Activated gamma-delta T cell treated with anti-CD3 and anti-CD28 coated beads, Interleukin-2, amount 50 U/mL, for 16 hours (primary cell): ENCODE measurements around the gene SNX4.
"Not testable (repeated sequence)": the region's sequence is repeated elsewhere in the genome, so short reads cannot be mapped to it uniquely, and the experiment has no call there.

ENCODE experiments used
- DNase-seq: peaks from one replicate; pipeline ENCODE4 v3.0.0-alpha.2; 2020; ENCODE audit warnings: low read depth

The SNX4 gene

DNA sequence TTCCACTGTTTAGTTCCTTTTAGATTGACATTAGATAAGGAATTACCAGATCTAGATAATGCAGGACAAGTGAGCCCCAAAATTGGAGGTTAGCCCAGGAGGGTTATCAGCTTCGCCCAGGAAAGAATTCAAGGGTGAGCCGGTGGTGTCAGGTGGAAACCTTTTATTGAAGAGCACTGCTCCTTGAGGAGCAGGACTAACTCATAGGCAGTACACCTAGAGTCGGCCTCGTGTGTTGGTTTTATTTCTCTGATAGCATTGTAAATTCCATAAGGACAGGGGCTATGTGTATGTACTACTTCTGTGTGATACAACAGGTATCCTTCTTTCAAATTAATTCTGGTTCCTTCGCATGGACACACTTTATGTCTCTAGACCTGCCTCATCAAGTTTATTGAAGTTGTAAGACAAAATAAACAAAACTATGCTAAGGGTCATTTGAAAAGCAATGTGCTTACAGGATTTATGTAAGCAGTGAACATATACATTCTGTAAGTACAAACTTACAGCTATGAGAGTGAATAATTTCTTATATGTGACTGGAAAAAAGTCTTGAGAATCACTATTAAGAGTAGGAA is 57.2 kb downstream of the SNX4 start:
- DNase-seq = no peak

DNA sequence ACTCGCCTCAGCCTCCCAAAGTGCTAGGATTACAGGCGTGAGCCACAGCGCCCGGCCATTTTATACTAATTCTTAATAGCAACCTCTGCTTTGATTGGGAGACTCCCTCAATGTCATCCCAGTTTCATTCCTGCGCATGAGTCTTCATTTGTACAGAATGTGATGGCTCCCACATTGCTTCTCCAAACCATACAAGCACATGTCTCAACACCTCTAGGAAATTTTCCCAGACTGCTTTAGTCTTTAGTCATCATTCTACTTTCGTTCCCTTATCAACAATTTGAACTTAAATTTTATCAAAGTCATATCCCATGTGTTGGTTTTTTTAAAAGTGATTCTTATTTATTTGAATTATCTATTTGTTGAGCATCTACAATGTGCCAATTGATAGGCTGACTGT is 58.1 kb downstream of the SNX4 start:
- DNase-seq = no peak

DNA sequence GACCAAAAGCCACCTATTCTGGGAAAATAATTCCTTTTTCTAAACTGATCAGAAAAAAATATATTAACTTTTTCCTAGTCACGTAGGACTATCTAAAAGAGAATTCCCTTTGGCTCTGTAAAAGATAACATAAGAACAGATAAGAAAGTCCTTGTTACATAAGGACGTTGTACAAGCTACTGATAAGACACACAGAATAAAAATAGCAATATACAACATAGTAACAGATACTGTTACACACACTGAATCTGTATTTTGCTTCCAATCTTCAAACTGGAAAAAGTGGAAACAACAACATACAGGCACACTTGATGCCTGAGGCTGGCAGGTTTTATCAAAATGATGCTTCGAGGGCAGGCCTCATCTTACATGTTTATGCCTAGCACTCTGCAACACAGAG is 59.8 kb downstream of the SNX4 start:
- DNase-seq = no peak

DNA sequence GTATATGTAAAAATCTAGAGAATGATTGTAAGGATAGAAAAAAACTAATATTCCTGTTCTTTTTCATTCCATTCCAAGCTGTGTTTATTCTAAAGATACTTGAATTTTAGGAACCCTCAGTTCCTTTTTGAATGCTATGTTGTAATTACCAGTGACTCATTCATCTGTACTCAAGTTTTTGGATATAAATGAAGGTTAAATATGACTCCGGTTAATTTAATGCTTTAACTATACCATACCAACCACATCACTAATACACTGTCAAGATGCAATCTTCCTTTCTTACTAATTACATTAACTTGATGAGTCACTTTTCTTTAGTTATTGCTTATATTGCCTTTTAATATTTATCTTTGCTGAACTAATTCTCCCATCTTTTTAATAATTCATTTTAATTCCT is 76.1 kb downstream of the SNX4 start:
- no peak for DNase-seq

DNA sequence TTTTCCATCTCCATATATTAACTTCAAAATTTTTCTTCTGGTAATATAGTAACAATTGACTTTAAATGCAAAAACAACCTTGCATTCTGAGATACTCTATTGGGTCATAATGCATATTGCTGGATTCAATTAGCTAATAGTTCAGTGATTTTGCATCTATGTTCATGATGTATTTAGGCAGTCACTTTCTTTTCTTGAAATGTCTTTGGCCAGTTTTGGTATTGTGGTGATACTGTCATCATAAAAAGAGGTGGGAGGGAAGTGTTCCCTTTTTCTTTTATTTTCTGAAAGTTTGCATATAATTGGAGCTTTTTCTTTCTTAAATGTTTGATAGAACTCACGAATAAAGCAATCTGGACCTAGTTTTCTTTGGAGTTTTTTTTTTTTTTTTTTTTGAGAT is 77.5 kb downstream of the SNX4 start:
- no peak for DNase-seq

DNA sequence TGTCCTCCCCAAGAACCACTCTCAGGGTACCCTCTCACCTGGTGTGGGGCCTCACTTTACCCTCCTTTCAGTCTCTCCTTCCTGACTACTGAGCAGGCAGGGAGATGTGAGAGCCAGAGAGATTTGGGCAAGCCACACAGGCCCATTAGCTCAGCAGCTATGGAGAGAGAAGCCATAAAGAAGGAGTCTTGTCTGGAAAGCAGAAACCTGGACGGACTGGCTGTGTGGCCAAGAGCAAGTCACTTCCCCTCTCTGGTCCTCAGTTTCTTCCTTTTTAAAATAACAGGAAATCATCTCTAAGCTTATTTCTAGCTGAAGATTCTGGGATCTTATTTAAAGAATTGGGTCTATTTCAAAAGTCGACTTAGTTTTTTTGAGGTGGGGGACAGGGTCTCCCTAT is 79.0 kb downstream of the SNX4 start:
- no peak for DNase-seq

DNA sequence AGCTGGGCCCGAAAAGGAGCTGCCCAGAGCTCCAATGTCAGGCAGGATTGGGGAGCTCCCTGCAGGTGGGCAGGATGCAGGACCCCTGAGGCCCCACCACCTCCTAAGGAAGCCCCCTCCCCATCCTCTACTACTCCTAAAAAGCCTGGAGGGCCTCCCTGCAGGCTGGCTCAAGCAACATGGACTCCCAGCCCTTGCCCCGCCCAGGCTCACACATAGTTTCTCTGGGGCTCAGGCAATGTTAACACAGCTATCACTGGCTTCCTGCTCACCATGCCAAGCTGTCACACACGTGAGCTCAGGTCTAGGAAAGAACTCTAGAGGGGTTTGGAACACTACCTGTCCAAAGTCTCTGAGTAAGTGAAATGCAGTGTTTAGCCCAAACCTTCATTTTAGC is 79.4 kb downstream of the SNX4 start:
- DNase-seq = no peak

DNA sequence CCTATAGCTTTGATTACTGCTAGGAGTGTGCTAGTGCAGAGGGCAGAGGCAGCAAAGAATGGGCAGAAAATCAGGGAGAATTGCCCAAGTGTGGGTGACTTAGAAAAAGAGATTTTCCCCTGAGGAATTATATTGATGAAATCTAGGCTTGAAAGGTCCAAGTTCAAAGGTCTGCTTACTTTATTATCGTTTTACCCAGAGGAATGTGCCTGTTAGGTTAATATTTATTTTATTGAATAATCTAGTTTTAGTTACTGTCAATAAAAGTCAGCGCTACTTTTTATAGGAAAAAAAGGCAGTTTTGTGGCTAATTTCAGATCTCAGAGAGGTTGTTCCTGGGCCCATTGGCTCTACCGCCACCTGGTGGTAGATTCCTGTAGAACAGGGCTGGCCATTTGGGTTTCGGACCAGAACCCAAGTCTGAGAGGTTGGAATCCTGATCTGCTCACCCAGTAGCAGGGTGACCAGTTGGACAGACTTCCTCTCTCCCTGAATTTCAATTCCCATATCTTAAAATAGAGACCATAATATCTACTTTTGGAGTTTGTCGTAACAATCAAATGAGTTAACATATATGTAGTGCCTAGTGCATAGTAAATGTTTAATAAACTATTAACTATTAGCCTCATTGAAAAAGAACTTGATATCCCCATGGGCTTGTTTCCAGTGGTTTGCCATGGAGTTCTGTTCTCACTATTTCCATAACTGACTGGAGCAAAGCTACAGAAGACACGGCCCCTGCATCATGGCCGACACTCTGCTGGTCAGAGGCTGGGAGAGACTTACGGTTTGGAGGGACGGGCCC is 82.2 kb downstream of the SNX4 start:
- DNase-seq = peak; percentile 43

DNA sequence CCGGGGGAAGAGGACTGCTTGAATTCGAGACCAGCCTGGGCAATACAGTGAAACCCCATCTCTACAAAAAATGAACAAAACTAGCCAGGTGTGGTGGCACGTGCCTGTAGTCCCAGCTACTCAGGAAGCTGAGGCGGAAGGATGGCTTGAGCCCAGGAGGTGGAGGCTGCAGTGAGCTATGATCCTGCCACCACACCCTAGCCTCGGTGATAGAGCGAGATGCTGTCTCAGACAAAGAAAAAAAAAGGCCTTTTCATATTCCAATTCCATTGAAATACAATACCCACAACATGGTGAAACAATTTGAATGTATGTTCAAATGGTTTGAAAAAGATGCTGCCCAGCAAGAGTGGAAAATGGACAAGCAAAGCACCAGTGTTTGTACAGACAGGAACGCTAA is 83.1 kb downstream of the SNX4 start:
- no peak for DNase-seq

DNA sequence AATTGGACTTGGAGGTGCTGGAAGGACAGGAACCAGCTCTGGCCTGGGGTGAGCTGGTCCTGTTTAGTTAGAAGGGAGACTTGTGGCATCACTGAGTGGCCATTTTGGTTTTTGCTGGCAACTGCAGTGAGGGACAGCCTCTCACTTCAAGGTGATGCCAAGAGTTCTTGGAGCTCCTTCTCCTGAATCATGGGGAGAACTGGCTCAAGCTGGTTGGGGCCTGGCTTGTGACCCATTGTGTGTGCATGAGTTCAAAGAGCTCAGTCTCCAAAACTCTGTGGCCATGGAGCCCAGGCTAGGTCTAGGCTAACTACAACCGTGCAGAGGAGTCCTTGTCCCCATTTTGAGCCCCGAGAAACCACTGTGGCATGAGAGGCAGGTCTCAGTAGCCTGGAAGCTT is 84.8 kb downstream of the SNX4 start:
- no peak for DNase-seq

DNA sequence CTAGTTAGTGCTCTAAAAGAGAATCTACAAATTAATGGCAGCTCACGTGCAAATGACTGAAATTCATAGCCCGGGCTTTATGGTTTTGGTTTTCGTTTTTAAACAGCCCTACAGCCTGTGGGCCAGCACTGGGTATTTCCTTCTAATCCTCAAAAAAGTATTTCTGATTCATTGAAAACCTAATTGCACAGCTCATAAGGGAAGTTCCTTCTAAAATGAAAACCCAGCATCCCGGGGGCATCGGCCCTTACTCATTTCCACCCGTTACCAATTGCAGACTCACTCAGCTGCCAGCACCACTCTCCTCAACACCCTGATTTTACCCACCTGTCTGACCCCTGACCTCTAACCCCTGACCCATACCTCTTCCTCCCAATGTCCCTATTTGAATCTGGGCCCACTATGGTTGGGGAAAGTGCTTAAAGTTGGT is 85.4 kb downstream of the SNX4 start:
- DNase-seq = no peak

DNA sequence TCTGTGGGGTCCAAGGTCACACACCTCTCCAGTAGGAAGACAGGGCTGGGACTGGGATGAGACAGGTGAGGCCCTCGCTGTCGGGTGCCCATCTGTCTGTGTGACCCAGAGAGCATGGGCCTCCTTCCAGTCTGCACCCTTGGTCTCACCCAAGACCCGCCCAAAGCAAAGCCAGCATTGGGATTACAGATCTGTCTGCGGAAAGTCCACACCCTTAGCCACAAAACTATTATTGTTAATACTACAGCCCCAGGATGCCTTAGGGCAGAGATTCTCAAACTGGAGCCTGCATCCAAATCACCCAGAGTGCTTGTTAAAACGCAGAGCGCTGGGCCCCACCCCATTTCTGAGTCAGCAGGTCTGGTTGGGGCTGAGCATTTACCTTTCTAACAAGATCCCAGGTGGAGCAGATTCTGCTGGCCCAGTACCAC is 86.4 kb downstream of the SNX4 start:
- no peak for DNase-seq

DNA sequence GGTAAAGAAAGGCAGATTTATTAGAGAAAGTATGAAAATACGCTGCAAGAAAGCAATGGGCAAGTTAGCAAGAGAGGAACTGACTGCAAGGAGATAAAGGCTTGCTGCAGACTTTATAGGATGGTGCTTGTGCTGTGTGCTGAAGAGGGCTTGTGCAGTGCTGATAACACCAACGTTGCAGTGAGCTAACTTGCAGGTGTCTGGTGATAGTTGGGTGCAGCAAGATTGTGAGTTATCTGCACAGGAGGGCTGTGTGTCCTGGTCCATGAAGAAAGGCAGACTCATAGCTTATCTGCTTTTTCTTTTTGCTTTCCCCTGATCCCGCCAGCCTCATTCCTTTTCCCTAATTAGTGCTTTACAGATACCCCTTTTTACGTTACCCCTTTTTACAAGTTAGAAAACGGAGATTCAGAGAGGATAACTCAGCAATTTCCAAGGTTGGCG is 86.9 kb downstream of the SNX4 start:
- no peak for DNase-seq

DNA sequence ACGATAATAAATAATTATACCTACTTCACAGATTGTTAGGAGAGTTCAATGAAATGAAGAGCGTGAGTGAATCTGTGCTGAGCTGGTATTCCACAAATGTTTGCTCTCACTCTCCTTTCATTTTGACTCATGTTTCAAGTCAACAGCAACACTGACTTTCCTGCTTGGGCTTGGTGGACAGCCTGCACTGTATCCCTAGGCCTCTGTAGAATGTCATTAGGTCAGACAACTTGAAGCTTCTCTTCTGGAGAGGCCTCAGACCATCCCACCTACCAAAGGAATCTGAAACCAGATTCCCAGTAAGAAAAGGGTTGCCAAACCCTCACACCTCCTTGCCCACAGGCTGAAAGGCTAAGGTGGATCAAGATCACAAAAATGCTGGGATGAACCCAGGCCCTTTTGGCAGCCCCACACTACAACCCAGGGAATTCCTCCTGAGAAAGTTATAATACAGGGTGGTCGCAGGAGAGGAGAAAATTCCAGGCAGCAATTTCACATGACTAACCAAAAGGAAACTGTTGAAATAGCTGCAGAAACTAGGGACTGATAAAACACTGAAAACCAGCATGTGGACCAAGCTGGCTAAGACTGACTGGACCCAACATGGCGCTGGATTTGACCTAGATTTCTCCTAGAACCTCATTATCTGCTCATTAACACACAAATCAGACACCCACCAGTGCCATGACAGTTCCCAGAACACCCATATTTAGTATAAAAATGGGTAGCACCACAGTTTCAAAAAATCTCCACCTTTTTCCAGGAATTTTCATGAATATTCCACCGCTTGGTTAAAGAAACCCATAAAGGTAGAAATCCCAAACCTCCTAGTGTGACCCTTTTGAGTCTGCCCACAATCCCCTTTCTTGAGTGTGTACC is 87.9 kb downstream of the SNX4 start:
- DNase-seq = no peak

DNA sequence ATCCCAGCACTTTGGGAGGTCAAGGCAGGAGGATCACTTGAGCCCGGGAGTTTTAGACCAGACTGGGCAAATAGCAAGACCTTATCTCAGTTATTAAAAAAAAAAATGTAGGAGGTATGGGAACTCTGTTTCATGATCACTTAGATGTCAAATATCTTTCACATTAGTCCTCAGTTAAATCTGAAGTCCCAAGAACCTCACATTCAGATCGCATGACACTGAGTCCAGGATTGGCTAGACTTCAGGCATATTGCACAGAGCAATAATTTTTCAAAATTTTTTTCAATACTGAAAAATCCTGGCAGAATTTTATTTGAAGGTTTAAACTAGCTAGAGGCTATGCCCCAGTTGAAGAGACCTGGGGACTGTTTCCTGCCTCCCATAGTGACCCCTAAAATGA is 88.6 kb downstream of the SNX4 start:
- DNase-seq = no peak

DNA sequence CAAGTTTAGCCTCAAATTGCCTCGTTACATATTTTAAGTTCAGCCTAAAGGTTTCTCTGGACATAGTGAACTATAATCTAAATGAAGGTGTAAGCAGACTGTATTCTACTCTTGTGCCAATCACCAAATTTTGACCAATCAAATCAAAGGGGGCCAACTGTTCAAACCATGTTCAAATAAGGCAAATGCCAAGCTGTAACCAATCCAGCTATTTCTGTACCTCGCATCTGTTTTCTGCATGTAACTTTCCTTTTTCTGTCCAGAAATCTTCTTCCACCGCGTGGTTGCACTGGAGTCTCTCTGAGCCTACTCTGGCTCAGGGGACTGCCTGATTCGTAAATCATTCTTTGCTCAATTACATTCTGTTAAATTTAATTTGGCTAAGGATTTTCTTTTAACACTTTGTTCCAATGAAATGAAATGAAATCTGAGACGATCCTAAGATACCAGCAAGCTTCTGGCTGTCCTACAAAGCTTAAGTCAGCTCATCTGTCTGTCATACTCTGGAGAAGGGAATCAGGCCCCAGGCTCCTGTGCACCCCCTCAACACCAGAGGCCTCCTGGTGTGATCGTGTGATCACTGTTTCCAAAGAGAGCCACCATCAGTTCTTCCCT is 91.7 kb downstream of the SNX4 start:
- no peak for DNase-seq

DNA sequence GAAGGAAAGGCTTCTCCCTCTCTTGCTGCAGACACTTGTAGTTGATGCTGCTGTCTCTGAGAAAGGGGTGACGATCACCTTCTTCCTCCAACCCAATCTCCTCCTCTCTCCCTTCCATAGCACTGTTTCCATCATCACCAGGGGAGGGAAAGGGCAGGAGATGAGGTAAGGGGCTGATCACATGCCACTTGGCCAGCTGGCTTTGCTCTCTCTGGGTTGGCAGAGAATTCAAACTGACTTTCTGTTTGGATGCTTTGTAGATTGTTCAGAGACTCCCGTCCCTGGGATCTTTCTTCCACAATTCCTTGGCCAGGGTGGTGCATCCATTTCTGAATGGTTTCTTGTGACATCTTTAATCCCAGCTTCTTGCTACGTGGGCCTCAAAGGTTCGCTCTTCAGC is 101.7 kb downstream of the SNX4 start:
- no peak for DNase-seq

DNA sequence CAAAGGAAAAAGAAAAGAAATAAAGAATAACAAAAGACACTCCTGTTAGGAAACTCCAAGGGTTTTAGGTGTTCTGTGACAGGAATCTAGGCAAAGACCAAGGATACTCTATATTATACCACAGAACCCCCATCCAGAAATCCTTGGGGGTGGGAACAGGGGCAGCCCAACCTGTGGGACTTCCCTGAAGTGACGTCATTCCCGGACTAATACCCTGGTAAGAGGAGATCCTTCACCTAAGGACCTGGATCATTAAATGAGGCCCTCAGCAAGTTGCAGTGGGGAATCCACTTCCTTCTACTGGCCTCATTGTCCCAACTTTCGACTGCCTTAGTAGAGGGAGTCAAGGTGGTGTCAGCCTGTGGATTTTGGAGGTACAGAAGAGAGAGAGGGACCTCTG is 103.8 kb downstream of the SNX4 start:
- no peak for DNase-seq

DNA sequence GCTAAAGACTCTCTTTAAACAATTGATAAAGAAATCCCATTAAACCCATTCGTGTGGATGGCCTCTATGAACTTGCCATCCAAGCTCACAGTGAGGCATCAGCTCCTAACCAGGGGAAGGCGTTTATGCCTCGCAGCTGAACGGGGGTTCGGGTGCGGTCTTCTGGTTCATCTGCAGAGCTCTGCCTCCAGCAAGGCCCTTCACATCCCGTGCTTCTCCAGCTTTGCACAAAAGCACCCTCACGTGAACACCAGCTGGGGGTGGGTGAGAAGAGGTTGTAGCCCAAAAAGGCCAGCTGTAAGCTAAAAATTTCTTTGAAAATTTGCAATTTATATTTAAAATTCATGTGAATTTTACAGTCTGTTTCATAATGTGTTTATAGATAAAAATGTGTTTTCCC is 105.3 kb downstream of the SNX4 start:
- no peak for DNase-seq

DNA sequence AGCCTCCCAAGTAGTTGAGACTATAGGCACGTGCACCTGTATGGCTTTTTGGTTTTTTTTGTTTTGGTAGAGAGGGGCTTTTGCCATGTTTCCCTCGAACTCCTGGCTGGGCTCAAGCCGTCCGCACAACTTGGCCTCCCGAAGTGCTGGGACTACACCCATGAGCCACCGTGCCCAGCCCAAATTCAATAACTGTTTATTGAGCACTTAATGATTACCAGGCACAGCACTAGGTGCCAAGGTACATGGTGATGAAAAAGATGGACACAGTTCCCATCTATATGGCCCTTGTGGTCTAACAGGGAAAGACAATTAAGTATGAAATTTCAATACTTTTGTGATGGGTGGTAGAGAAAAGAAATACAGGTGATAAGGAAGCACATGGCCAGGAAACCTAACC is 109.1 kb downstream of the SNX4 start:
- DNase-seq = no peak

DNA sequence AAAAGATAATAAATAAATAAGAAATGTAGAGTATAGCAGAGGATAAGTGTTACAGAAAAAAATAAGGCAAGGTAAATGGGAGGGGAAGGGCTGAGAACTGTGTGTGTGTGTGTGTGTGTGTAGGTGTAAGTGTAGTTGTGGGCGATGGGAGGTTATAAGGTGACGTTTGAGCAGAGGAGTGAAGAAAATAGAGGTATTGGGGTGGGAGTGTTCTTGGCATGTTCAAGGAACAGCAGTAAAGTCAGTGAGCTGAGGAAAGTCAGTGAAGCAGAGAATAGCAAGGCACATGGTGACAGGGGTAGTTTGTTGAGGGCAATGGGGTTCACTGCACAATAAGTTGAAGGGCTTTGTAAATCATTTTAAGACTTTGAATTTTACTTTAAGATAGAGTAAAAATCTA is 113.9 kb downstream of the SNX4 start:
- no peak for DNase-seq

DNA sequence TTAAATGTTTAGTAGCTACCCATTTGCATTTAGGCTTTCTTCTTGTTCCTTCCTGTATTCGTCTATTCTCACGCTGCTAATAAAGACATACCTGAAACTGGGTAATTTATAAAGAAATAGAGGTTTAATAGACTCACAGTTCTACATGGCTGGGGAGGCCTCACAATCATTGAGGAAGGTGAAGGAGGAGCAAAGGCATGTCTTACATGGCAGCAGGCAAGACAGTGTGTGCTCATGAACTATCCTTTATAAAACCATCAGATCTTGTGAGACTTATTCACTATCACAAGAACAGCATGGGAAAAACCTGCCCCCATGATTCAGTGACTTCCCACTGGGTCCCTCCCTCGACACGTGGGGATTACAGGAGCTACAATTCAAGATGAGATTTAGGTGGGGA is 114.5 kb downstream of the SNX4 start:
- not testable (repeated sequence) for DNase-seq

DNA sequence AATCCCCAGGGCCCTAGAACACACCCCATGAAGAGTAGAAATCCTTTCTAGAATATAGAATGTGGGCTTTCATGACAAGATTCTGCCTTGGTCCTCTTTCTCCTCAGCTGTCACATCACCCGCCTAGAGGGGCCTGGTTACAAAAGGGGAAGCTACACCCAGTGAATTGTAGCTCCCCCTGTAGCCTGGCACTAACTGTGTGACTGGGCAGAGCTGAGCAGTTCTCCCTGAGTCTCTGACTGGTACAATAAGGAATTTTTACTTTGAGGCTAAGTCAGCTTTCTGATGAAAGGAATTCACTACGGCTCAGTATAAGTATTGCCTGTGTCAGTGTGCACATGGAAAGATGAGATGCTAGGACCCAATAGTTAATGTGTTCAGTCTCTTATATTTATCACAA is 116.2 kb downstream of the SNX4 start:
- DNase-seq = no peak
